Suppressor macrophage treated with lipopolysaccharide for 4 hours (primary cell): ENCODE results near the gene UBAP2.
A peak's percentile ranks its signal among the peaks of the same experiment; 100 is the strongest.

Experiments
- DNase-seq: peaks from one replicate; pipeline ENCODE4 v3.0.0-alpha.2; 2020

UBAP2 gene

DNA sequence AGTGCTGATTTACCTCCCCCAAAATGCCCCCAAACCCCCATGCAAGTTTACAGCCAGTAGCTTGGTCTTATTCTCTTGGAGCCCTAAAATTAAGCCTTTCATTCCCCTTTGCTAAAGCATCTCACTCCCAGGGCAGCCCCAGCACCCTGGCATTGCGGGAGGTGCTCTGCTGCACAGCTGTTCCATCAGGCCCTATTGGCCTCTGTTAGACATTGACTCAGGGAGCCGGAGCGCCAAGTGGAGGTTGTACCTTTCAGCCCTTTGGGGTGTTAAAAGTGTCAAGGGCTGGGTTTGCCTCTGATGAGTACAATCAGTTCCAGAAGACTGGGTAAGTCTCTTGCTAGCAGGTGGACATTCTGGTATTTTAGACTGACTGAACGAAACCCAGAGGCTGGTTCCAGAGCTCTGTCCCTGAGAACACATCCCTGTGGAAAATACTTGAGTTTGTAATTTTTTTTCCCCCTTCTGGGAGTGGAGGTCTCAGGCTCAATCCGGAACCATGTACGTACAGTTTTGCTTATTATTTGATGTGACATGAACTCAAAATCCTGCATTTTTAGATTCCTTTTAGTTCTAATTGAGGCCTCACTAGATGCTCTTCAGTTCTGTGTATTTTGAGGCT is 129.3 kb downstream of the UBAP2 start:
- DNase-seq: no peak

DNA sequence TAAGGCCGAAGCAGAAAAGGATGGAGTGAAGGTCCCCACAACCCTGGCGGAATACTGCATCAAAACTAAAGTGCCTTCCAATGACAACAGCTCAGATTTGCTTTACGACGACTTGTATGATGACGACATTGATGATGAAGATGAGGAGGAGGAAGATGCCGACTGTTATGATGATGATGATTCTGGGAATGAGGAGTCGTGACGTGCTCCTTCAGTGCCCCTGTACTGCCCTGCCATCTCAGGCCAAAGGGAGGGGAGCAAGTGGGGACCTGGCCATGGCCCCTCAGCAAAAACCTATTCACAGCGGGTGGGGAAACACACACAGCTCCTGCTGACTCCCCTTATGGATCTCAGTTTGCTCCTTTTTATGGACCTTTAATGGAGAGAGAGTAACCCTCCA is 131.7 kb downstream of the UBAP2 start:
- DNase-seq: no peak

DNA sequence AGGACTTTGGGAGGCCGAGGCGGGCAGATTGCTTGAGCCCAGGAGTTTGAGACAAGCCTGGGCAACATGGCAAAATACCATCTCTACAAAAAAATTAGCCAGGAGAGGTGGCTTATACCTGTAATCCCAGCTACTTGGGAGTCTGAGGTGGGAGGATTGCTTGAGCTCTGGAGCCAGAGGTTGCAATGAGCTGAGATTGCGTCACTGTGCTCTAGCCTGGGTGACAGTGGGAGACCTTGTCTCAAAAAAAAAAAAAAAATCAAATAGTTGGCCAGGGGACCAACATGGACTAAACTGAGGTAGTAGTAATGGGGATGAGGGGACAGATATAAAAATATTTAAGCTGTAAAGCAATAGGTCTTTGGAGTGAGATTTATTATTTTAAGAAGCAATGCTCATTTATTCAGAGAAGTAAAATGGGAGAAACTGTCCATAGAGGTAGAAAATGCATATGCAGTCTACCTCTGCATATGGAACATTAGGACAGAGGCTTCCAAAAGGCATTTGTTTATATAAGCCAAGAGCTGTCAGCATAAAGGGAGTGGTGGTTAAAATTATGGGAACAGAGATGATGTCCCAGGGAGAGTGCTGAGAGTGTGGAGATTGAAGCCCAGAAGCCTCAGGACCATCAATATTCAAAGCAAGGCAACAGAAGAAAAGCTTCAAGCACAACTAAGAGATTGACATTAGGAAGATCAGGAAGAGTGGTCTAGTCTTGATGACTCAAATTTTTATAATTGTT is 133.6 kb downstream of the UBAP2 start:
- DNase-seq: no peak

DNA sequence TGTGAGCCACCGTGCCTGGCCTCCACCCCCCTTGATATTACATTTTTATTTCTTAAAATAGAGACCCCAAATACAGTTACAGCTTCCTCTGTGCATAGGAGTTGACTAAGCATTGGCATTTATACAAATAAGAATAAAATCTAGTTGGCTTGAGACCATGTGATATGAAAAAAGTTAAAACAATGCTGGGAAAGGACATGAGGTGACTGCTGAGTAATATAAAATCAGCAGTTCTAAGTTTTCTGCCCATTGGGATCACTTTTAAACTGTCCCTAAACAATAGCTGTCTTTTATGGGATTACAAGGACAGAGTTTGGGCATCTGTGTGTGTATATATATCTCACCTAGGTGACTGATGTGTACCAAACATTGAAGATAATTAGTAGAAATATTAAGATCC is 135.1 kb downstream of the UBAP2 start:
- DNase-seq: no peak

DNA sequence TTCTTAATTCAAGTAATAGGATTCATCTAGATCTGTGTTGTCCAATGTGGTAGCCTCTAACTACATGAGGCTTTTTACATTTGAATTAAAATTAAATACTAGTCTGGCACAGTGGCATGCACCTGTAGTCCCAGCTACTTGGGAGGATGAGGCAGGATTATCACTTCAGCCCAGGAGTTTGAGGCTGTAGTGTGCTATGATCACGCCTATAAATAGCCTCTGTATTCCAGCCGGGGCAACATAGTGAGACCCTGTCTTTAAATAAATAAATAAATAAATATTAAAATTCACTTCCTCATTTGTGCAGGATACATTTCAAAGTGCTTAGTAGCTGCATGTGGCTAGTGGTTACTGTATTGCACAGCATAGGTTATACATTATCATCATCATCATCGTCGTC is 139.9 kb downstream of the UBAP2 start:
- no peak for DNase-seq

DNA sequence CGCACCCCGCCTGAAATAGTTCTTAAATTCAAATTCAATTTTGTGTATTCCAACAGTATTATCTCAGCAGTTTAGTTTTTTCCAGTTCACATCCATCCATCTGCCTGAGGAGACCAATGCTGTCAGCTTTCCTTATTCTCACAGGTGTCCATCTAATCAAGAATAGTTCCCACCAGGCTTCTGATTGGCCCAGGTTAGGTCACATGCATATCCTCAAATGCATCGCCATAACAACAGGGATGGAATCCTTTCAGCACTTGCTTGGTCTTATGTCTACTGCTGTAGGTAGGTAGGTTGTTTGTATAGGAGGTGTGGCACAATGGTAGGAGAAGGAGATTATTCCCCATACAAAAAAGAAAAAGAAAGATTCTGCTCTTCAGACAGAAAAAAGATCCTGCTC is 140.6 kb downstream of the UBAP2 start:
- no peak for DNase-seq

DNA sequence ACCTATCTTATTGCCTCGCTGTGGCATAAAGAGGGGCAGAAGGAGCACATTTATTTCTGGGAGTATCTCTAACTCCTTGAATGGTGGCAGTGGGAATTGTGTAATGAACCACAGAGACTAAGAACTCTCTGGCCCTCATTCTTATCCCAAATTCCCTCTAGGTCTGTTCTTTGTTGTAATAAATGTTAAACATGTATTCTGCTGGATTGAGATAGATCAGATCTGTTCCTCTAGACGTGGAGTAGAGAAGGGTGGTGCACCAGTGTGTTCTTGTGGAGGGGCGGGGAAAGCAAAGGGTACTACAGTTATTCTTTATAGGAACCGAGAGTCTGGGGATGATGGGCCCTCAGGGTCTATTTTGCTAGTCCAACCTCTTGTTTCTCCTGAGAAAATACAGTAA is 141.3 kb downstream of the UBAP2 start:
- DNase-seq: no peak

DNA sequence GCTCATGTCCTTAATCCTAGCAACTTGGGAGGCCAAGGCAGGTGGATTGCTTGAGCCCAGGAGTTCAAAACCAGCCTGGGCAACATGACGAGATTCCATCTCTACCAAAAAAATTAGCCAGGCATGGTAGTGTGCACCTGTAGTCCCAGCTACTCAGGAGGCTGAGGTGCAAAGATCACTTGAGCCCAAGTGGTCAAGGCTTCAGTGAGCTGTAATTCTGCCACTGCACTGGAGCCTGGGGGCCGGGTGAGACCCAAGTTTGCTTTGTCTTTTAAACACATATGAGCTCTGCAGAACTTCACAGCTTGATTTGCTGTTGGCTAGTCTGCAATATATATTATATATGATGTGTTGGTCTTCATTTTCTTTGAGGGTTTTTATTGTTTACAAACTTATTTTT is 141.9 kb downstream of the UBAP2 start:
- DNase-seq: no peak

DNA sequence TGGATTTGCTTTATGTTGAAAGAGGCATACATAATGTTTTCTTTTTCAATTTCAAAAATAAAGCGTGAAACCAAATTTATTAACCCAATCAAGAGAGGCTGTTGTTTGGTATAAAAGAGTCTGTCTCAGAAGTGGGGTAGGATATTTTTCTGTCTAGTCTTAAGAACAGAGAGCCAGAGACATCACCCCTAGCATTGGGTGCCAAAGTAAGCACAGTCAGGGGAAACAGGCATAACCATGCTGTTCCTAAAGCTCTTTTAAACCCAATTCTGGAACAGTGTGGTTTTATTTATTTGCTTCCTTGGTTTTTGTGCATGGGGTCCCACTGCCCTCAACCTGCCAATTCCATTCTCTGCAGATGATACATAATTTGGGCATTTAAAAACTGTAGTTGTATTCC is 143.6 kb downstream of the UBAP2 start:
- no peak for DNase-seq

DNA sequence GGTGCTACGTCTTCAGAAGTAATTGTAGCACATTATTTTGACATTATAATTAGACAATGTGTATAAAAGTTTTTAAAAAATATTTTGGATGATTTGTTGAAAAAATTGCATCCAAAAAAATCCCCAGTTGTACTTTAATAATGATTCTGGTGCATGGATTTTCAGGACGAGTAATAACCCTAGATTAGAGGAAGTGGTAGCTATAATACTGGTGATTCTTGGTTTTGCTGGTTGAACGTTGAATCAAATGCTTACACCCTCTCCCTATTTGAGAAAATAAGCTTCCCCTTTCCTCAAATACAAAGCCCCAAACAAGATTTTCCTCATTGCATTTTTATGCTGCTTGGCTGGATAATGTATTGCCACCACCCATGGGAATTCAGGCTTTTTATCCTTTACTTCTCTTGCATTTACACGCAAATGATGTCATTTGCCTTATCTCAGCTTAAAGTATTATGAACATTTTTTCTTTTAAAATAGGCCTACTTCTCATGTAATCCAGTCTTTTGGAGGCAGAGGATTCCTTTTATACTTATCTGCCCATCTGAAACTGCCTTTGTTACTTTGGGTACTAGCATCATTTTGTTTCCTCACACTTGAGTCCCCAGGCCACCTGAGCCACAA is 145.4 kb downstream of the UBAP2 start:
- peak; percentile 21 for DNase-seq

DNA sequence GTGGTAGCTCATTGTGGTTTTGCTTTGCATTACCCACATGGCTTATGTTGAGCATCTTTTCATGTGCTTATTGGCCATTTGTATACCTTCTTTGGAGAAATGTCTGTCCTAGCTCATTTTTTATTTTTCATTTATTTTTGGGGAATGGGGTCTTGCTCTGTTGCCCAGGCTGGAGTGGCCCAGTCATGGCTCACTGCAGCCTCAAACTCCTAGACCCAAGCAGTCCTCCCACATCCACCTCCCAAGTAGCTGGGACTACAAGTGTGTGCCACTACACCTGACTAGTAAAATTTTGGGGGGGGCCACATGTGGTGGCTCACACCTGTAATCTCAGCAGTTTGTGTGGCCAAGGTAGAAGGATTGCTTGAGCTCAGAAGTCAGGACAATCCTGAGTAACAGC is 154.4 kb downstream of the UBAP2 start:
- no peak for DNase-seq

DNA sequence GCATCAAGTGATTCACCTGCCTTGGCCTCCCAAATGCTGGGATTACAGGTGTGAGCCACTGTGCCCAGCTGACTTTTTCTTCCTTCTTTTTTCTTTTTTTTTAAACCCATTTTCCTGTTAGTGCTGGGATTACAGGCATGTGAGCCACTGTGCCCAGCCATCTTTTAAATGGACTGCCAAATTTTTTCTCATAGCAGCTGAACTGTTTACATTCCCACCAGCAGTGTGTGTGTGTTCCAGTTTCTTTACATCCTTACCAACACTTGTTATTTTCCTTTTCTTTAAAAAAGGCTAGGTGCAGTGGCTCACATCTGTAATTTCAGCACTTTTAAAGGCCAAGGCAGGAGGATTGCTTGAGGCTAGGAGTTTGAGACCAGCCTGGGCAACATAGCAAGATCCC is 154.8 kb downstream of the UBAP2 start:
- no peak for DNase-seq

DNA sequence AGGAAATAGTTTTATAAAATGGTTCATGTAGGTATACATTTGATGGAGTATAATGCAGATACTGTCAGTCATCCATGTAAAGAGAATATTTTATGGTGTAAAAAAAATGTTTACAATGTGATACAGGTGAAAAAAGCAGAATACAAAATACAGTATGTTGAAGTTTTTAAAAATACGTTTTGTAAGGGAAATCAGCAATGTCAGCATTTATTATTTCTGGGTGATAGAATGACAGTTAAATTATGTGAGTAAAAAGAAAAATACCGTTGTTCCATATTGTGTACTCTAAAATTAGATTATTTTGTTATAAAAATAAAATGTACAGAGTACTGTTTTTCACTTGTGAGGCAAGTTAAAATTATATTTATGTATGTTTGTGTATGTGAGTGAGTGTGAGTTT is 162.7 kb downstream of the UBAP2 start:
- no peak for DNase-seq

DNA sequence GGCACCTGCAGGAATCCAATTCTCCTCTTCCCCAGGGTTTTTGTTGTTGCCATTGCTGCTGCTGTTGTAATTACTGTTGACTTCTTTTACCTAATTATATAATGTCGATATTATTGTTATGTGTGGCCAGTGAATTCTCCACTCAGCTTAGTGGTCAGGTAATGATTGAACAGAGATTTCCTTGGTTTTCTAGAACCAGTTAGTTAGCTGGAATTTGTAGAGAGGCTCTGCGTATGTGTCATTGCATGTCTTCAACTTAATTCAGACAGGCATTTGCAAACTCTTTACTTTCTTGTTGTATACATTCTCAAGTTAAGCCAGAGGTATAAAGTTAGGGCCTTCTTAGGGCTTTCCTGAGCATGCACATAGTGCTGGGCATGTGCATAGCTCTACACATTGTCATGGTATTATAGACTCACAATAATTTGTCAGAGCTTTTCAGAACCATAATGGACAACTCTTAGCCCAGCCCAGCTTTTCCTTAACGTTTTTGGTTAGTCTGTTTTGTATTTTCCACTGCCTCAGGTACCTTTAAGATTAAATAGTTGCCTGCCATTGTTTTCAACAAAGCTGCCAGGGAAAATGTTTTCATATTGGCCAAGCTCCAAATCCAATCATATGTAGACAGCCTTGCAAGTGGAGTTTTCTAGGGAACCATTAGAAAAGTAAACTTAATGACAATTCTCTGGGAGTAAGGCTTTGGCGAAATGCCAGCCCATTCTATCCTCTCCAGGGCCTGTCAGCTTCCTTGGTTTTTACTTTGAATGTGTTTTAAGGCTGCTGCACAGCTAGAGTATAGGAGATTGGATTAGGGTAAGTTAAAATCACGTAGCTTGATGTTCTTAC is 163.6 kb downstream of the UBAP2 start:
- no peak for DNase-seq

DNA sequence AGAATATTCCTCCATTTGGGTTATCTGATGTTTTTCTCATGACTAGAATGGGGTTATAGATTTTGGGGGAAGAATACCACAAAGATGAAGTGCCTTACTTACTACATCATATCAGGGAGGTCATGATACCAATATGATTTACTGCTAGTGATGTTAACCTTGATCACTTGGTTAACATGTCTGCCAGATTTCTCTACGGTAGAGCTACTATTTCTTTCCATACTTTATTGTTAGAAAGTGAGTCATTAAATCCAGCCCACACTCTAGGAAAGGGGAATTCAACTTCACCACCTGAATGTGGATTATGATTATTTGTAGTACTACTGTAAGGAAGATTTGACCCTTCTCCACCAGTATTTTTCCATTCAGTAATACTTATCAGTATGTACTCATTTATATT is 167.1 kb downstream of the UBAP2 start:
- DNase-seq: no peak

DNA sequence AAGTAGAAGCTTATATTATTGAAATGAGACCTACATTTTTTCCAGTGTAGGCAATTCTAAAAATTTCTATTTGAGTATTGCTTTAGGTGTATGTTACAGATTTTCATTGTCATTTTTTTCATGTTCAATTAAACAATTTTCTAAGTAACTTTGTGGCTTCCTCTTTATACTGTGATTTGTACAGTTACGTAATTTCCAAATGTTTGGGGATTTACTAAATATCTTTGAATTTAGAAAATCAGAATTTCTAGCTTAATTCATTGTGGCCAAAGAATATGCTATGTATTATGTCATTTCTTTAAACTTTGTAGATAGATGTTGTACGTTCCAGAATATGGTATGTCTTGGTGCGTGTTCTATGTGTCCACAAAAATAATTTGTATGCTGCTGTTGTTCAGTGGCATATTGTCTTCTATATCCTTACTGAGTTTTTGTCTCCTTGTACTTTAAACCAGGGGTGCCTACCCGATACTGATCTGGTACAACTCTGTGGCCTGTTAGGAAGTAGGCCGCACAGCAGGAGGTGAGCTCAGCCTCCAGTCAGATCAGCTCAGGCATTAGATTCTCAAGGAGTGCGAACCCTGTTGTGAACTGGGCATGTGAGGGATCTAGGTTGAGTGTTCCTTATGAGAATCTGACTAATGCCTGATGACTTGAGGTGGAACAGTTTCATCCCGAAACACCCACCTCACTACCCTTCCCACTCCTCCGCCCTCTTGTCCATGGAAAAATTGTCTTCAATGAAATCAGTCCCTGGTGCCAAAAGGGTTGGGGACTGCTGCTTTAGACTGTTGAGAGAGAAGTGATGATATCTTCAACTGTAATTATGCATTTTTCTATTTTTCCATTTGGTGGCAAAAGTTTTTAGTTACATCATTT is 168.2 kb downstream of the UBAP2 start:
- DNase-seq: peak; percentile 11

DNA sequence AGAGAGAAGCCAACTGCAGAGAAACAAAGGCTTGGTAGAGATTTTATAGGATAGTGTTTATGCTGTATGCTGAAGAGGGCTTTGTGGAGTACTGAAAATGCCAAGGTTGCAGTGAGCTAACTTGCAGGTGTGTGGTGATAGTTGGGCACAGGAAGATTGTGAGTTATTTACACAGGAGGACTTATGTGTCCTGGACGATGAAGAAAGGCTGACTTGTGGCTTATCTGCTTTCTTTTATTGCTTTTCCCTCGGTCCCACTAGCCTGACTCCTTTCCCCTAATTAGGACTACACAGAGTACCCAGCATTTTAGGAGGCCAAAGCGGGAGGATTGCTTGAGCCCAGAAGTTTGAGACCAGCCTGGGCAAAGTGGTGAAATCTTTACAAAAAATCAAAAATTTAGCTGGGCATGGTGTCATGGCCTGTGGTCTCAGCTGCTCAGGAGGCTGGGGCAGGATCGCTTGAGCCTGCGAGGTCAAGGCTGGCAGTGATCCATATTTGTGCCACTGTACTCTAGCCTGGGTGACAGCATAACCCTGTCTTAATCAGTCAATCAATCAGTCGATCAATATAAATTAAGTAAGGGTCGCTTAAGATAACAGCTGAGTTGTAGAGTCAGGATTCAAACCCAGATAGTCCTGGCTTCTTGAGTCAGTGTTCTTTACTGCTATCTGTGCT is 169.9 kb downstream of the UBAP2 start:
- DNase-seq: no peak

DNA sequence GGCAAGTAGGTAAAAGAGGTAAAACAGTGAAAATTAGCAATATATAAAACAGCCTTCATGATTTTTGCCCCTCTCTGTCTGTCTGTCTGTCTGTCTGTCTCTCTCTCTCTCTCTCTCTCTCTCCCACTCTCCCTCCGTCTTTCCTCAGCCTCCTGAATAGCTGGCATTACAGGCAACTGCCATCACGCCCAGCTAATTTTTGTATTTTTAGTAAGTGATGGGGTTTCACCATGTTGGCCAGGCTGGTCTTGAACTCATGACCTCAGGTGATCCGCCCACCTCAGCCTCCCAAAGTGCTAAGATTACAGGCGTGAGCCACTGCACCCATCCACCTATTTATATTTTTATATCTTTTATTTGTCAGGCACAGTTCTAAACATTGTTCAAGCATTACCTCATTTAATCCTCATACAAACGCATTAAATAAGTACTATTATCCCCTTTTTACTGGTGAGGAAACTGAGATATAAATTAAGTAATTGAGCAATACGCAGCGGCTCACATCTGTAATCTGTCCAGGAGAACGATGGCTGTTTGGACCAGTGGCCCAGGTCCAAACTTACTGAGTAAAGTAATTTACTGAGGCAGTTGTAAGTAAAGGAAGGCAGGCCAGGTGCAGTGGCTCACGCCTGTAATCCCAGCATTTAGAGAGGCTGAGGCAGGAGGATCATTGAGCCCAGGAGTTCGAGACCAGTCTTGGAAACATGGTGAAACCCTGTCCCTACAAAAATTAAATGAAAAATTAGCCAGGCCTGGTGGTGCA is 170.8 kb downstream of the UBAP2 start:
- DNase-seq: no peak
